GM21515 (cell line): Measurements from ENCODE around the gene CLCA2.

ENCODE experiments used
- ATAC-seq: cut with Tn5 transposase; IDR thresholded peaks from one replicate; pipeline ENCODE4 v1.9.1; 2021; ENCODE audit not compliant: unreplicated experiment

CLCA2 gene

DNA sequence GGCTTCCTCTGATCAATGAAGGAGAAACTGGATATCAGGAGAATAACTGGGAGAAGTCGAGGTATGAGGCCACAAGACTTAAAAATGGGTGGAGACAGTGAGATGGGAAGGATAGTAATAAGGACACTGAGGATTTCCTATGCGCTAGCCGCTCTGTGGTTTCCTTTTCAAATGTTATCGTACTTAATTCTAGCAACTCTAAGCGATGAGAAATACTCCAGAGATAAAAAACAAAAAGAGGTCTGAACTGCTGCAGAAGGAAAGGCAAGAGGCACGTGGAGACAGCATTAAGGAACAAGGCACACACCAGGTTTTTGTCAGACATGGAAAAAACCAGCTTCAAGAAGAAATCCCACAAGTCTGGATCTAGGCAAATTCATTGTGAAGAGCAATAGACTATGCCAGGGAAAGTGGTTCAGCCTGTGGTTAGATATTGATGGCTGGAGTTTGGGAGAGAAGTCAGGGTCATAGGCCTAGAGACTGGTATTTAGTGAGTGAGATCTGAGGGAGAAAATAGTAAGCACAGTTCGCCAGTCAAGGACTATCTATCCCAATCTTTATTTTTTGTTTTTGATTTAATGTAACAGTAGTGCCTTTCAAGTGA is 5.3 kb downstream of the CLCA2 start:
- ATAC-seq, result no peak

- no peak for ATAC-seq
Measured at GRCh38 chr1:86429835-86430234, 5.9 kb downstream of the CLCA2 start.

DNA sequence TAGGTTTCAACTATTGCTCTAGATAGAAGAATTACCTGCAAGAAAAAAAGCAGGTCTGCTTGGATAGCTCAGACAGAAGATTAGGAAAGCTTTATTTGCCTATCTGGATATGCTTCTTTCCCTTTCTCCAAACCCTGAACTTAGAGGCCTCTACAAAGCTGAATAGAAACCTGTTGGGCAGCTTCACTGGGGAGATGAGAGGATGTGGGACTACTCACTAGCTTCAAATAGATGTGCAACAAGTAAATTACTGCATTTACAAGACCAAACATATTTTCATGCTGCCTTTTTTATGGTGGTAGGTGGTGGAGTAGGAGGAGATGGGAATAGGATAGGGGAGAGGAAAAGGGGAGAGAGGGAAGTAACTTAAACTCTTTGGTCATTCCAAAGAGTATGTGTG is 6.4 kb downstream of the CLCA2 start:
- no peak for ATAC-seq

GRCh38 chr1:86434059-86434458 is 10.1 kb downstream of the CLCA2 start:
- ATAC-seq, result no peak

DNA sequence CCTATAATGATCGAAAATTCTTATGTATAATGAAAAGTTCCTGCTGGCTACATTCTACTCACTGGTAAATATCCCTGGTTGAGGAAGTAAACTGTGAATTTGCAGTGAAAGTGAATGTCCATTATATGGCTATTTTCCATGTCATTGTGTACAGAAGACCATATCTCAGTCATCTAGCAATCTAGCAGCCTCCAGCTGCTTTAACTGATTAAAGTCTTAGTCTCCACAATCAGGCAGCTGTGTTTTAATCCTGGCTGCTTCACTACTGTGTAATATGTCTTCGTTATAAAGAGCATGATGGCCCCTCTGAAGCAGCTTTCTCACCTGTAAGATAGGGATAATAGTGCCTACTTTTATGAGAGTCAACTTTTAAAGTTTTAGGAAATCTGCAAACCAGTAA is 11.4 kb downstream of the CLCA2 start:
- no peak for ATAC-seq

DNA sequence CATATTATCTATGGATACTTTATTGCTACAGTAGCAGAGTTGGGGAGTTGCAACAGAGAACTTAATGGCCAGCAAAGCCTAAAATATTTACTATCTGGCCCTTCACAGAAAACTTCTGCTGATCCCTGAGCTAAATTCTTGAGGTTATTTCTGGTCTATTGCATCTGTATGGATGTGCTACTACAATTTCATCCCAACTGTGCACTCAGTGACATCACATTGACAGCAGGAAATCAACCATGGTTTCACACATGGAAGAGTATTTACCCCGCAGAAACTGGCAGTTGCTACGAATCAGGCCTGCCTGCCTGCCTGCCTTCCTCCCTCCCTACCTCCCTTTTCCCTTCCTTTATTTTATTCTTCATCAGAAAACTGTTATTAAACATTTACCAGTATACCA is 12.1 kb downstream of the CLCA2 start:
- ATAC-seq, result no peak

- no peak for ATAC-seq
Measured at GRCh38 chr1:86441581-86441980, 17.6 kb downstream of the CLCA2 start.

DNA sequence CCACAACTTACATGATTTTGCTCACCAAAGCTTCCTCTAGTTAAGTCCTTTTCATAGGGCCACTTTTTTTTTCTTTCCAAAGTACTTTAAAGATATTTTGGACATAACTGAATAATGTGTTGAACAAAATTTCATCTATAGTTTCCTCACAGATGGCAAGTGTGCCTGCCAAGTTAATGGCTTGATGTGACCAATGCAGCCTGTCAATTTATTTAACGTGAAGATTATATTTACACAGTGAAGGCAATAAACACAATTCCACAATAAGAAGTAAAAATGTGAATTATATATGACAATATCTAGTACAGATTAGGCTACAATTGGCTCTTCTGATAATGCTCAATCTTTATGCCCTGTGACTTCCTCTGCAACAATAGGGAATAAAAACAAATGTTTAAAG is 18.0 kb downstream of the CLCA2 start:
- ATAC-seq, result no peak

GRCh38 chr1:86445919-86446318 is 21.9 kb downstream of the CLCA2 start:
- ATAC-seq, result no peak

DNA sequence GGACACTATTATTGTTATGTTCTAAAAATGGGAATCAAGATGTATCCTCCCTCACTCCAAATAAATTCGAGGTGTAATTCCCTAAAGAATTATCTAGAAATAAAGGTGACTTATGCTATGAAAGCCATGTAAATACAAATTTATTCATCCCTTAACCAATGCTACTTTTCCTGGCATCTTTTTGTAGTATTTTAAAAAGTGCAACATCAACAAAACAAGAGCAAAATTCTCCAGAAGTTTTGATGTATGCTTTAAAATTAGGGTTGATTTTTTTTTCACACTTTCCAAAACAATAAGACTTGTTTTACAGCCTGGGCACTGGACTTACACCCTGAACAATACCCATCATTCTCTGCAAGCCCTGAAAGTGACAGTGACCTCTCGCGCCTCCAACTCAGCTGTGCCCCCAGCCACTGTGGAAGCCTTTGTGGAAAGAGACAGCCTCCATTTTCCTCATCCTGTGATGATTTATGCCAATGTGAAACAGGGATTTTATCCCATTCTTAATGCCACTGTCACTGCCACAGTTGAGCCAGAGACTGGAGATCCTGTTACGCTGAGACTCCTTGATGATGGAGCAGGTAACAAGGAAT is 23.3 kb downstream of the CLCA2 start:
- ATAC-seq, result no peak

DNA sequence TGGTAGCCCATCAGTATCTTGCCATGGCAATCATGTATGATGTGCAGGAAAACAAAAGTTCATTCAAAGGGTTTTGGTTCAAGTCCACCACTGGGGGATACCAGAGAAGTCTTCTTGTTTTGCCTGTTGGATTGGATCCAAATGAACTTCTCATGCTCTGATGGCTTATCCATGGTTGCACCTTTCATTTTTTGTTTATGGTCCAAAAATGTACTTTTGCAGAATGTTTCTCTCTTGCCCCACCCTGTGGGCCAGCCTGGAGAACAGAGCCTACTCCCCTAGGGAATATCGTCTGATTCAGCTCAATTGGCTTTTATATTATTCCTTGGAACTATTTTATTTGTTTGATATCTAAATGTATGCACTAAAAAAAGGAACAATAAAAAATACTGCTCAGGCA is 24.7 kb downstream of the CLCA2 start:
- ATAC-seq, result no peak

DNA sequence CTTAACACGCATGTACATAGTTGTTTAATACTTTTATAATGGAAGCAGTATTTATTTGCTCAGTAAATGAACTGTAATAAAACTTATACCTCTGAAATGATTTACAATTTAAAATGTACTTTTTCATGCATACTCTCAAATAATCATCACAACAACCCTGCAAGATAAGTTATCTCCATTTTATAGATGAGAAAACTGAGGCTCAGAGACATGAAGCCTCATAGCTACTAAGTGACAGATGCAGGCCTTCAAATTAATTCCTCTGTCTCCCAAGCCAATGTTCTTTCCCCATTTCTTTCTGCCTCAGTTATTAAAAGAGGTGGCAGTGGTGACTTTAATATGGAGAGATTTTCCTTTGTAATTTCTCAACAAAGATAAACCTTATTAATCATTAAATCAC is 25.1 kb downstream of the CLCA2 start:
- ATAC-seq, result no peak

DNA sequence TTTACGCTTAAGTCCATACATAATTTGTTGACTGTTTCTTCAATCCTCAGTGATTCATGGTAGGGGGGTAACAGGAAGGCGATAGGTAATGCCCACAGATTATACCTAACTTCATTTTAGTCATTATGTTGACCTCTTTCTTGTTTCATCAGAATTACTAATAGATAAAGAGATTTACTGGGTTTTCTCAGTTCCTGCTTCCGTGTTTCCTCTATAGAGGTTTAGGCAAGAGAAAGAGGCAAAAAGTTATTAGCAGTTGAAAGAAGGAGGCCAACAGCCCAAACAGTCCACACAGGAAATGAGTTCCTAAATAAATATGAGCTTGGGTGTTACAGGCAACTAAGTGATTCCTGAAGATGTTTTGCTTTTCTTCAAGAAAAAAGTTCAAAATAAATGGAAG is 26.9 kb downstream of the CLCA2 start:
- ATAC-seq, result no peak

DNA sequence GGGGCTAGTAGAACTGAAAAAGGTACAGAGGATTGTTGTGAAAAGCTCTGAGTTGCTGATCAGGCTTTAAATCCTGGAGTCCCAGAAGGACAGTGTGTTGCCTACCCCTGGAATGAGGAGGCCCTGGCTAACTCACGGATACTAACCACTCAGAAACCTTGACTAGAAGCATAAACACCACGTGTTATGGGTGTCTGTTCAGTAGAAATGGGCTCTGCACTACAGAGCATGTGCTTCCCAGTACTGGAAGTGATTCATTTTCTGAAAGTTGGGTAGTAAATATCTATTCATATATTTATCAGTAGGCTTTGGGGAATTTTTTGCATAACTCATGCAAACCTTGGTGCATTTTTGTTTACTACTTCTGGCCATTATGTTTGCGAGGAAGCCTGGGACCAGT is 29.7 kb downstream of the CLCA2 start:
- no peak for ATAC-seq

- no peak for ATAC-seq
Measured at GRCh38 chr1:86455073-86455472, 31.1 kb downstream of the CLCA2 start.

DNA sequence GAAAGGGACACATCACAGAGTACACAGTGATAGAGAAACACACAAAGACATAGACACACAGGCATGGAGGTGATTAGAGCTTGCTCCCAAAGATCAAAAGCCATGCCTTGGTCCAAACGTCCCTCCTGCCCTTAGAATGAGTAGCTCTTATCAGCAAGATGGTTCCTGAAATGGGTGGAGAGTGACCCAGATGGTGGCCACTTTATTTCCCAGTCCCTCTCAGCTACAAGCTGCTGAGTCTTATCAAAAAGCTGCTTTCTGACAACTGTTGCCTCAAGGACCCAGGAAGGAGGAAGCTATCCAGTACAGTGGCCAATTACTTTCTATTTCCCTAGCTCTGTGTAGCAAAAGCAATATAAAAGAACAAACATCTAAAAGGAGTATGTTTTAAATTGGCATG is 37.0 kb downstream of the CLCA2 start:
- ATAC-seq, result no peak

DNA sequence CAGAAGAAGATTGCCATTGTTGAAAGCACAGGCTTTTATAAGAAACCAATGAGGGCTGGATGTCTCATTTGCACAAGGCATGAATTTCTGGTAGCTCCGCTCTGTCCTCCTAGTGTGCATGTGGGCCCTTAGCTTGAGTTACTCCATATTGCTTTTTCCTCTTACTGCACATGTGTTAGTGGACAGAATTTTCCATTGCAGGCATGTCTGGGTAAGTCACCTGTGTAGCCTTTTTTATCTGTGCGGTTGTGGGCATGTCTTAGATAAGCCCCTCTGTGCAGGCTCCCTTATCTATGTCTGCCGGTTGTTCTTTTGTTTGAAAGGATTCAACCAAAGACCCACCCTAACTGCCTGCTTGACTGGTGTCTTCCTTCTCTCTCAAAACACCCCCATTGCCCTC is 37.5 kb downstream of the CLCA2 start:
- no peak for ATAC-seq

DNA sequence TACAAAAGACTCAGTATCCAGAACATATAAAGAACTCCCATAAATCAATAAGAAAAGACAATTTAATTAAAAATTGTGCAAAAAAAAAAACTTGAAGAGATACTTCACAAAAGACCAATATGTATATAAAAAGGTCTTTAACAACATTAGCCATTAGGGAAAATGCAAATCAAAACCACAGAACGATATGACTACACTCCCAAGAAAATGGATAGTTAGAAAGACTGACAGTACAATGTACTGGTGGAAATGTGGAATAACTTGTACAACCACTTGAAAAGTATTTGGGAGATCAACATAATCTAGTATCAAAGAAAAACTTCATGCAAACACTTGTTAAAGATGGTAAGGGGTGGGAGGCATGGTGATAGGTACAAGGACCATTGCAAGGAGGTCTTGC is 40.8 kb downstream of the CLCA2 start:
- no peak for ATAC-seq

DNA sequence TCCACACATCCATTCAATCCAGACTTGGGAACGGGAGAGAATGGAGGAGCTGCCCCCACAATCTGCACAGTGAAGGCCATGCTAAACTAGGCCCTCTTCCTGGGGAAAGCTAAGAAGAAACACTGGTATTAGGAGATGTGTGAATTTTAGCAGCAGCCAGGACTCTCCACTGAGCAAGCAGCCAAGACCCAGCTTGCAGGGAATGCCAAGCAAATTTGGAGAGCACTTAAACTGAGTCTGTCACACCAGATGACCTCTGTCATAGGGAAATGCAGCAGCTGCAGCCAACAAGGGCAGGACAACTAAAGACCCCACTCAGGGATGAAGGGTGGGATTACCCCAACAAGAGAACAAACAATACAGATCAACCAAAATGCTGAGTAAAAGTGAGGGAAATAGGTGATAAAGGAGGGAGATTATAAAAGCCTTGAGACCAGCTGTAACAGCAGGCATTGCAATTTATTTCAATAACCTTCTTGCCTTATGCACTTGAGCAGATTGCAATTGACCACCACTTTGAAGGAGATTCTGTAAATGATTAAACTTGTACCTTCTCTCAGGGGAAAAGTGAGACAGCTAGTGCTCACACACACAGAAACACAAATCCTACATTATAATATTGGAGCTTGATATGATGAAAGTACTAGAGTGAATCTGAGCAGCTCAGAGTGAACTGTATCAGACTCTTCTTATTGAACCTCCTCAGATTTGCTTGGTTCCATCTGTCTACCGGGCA is 42.3 kb downstream of the CLCA2 start:
- ATAC-seq, result no peak

GRCh38 chr1:86466986-86467385 is 43.0 kb downstream of the CLCA2 start:
- no peak for ATAC-seq

- no peak for ATAC-seq
Measured at GRCh38 chr1:86468501-86468977, 44.6 kb downstream of the CLCA2 start, which contains the start of gene CLCA1. Gene CLCA1, plus strand, starts transcription at chr1:86468927. Its CDS starts 45 bp downstream, at chr1:86468972.

GRCh38 chr1:86470859-86471258 is 46.9 kb downstream of the CLCA2 start:
- no peak for ATAC-seq
